ENCODE measurements around the gene KCNN1.
"Not testable (repeated sequence)": the region's sequence is repeated elsewhere in the genome, so short reads cannot be mapped to it uniquely, and the experiment has no call there.

Gene KCNN1

DNA sequence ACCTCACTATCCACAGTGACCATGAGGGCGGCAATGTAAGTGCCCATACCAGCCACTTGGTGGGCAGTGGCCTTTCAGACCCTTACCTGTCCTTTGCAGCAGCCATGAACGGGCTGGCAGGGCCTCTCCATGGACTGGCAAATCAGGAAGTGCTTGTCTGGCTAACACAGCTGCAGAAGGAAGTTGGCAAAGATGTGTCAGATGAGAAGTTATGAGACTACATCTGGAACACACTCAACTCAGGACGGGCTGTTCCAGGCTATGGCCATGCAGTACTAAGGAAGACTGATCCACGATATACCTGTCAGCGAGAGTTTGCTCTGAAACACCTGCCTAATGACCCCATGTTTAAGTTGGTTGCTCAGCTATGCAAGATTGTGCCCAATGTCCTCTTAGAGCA, 64.5 kb downstream of the KCNN1 start:
- DNase-seq = peak in 1 of 2 donors; percentile 25

DNA sequence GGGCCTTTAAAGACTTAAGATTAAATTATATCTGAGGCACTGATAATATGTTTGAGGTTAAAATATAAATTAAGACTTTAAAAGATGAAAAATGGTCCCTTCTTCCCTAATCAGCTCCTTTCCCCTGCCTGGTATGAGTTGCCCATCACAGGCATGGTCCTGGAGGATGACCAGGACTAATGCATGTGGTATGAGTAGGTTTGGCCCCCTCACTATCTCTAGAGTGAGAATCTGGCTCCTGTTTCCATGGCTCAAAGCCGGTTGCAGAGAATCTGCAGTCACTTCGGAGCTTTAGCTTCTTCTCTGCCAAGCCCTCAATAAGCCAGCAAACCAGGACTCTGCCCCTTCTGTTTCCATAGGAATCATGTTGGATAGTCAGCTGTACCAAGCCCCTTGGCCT, 65.2 kb downstream of the KCNN1 start:
- DNase-seq = not testable (repeated sequence)

DNA sequence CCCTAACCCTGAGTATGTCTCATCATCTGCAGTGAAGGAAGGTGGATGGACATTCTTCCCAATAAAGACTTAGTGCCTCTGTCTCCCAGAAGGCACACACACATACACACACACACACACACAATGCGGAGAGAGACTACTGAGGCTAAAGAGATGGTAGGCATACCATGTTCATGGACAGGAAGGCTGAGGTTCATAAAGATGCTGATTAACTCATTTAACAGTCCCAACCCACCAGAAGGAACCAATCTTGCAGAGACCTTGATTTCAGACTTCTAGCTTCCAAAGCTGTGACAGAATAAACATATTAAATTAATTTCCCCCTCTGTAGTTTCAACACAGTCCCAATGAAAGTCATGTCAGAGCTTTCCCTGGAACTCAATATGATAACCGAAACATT, 74.1 kb downstream of the KCNN1 start:
- no peak for DNase-seq

GRCh38 chr19:18043676-18044075, 76.8 kb downstream of the KCNN1 start:
- no peak for DNase-seq

DNA sequence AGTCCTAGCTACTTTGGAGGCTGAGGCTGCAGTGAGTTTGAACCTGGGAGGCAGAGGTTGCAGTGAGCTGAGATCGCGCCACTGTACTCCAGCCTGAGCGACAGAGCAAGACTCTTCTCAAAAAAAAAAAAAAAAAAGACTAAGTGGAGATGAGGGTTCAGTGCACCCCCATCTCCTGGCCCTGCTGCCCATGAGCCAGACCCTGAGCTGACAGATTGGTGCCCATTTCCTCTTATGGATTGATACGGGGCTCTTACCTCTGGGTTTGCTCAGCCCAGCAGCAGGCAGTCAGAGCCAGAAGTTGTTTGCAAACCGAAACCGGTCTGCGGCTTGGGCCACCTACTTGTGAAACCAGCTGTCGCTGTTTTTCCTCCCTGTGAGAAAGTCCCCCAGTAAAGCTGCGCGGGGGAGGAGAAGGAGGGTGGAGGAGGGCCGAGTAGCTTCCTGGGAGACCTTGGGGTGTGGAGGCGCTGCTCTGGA, 78.0 kb downstream of the KCNN1 start:
- peak; percentile 85 to 88 for DNase-seq

DNA sequence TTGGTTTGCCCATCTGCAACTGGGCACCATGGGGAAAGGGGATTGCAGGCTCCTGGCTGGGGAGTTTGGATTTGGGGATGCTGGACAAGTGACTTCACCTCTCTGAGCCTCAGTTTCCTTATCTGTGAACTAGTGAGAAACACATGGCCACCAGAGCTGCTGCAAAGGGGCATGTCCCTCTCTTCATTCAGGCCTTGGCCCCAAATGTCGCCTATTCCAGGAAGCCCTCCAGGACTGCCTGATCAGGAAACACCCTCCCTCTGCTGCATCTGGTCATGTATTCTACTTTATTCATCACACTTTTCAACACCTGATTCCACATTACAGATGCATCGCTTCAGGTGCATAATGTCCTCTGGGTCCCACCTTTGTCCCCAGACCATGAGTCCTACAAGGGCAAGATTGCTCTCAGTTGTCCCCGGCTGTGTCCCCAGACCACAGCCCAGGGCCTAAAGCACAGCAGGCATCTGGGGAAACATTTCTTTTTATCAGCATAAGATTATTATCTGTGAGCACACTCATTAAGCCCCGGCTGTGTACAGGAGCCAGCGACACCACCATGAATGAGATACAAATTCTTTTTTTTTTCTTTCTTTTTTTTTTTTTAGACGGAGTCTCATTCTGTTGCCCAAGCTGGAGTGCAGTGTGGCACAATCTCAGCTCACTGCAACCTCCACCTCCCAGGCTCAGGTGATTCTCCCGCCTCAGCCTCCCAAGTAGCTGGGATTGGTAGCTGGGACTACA, 78.6 kb downstream of the KCNN1 start:
- no peak for DNase-seq

DNA sequence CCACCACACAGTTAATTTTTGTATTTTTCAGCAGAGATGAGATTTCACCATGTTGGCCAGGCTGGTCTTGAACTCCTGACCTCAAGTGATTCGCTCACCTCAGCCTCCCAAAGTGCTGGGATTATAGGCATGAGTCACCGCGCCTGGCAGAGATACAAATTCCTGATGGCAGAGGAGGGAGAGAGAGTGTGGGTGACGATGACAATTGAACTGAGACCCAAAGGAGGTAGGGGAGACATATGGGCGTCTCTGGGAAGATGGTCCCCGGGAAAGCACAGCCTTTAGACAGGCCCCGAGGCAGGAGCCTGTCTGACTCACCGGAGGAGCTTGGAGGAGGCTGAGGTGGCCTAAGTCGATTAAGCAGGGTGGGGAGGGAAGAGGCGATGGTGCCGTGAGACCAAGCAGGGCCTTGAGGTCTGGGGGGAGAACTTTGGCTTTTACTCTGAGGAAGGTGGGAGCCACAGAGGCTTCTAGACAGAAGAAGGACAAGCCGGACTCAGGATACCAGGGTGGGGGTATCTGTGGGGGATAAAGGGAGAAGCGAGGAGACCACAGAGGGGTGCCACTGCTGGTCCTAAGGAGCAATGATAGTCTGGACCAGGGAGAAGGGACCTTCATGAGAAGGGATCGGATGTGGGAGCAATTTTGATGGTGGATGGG, 79.3 kb downstream of the KCNN1 start:
- no peak for DNase-seq

DNA sequence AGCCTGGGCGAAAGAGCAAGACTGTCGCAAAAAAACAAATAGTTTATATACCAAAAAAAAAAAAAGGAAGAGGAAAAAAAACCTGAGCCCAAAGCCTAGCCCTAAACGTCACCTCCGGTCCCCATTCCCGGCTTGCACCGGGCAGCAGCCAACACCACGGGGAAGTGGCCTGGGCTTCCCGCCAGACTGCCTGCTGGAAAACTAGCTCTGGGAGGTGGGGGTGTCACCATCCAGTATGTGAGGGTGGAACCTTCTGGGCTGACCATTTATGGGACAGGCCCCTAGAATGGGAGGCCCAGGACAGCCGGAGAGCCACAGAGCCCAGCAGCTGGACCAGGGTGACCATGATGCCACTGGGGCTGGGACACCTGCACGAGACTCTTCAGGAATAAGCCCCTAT, 82.5 kb downstream of the KCNN1 start:
- no peak for DNase-seq

All from CD4-positive, alpha-beta T cell treated with Interleukin-4 for 1 hour (primary cell).